Choroid plexus epithelial cell (primary cell): ENCODE measurements around the gene CYS1.
"Not testable (repeated sequence)": the region's sequence is repeated elsewhere in the genome, so short reads cannot be mapped to it uniquely, and the experiment has no call there.

Experiments
- DNase-seq: peaks from one replicate; pipeline ENCODE4 v3.0.0-alpha.2; 2010; ENCODE audit warnings: low read depth
- H3K4me3 ChIP-seq: 2 replicates; pipeline ENCODE4 v1.5.1; 2011; ENCODE audit warnings: low read depth, mild to moderate bottlenecking, control low read depth, low read length, moderate library complexity
- TF ChIP-seq, protein P1 (sequence below): conservative IDR thresholded peaks from 2 replicates; pipeline ENCODE4 v1.5.1; 2011; ENCODE audit warnings: low read depth, mild to moderate bottlenecking, control low read depth, inconsistent platforms, low read length, moderate library complexity

The CYS1 gene

DNA sequence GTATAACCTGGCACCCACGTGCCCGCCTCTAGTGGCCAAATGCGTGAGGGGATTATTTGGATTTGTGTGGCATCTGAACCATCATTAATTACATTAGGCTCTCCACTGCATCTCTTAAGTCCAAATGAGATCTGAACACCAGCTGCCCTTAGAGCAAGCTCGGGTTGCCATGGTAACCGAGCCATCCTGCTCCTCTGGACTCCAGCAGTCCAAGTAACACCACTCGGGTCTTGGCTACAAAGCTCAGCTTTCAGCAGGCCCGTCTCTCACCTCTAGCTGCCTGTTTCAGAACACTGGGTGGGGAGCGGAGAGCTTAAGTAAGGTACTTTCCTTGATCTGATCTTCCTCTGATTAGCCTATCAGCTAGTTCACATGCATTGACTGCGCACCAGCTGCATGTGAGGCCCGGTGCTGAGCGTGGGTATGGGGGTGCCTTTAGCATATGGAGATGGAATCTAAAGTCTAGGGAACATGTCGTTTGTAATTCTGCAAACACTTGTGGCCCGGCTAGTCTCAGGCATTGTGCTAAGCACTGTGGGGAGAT is 14.1 kb upstream of the CYS1 start:
- TF ChIP-seq, protein P1, sequence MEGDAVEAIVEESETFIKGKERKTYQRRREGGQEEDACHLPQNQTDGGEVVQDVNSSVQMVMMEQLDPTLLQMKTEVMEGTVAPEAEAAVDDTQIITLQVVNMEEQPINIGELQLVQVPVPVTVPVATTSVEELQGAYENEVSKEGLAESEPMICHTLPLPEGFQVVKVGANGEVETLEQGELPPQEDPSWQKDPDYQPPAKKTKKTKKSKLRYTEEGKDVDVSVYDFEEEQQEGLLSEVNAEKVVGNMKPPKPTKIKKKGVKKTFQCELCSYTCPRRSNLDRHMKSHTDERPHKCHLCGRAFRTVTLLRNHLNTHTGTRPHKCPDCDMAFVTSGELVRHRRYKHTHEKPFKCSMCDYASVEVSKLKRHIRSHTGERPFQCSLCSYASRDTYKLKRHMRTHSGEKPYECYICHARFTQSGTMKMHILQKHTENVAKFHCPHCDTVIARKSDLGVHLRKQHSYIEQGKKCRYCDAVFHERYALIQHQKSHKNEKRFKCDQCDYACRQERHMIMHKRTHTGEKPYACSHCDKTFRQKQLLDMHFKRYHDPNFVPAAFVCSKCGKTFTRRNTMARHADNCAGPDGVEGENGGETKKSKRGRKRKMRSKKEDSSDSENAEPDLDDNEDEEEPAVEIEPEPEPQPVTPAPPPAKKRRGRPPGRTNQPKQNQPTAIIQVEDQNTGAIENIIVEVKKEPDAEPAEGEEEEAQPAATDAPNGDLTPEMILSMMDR = no peak
- no peak for DNase-seq
- no peak overlapping the region for H3K4me3 ChIP-seq

DNA sequence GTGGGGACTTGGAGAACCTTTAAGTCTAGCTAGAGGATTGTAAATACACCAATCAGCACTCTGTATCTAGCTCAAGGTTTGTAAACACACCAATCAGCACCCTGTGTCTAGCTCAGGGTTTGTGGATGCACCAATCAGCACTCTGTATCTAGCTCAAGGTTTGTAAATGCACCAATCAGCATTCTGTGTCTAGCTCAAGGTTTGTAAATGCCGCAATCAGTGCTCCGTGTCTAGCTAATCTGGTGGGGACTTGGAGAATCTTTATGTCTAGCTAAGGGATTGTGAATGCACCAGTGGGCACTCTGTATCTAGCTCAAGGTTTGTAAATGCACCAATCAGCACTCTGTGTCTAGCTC is 11.7 kb upstream of the CYS1 start:
- DNase-seq, H3K4me3 ChIP-seq: not testable (repeated sequence)

DNA sequence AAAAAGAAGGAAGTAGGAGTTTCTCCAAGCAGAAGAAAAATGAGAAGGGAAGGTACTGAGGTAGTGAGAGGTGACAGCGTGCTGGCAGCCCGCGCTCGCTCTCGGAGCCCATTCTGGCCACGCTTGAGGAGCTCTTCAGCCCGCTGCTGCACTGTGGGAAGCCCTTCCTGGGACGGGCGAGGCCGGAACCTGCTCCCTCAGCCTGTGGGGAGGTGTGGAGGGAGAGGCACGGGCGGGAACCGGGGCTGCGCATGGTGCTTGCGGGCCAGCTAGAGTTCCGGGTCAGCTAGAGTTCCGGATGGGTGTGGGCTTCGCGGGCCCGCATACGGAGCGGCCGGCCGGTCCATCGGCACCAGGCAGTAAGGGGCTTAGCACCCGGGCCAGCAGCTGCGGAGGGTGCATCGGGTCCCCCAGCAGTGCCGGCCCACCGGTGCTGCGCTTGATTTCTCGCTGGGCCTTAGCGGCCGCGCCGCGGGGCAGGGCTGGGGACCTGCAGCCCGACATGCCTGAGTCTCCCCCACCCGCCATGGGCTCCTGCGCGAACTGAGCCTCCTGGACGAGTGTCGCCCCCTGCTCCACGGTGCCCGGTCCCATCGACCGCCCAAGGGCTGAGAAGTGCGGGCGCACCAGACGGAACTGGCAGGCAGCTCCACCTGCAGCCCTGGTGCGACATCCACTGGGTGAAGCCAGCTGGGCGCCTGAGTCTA is 11.1 kb upstream of the CYS1 start:
- TF ChIP-seq, protein P1 = no peak
- no peak overlapping the region for H3K4me3 ChIP-seq
- DNase-seq = no peak

DNA sequence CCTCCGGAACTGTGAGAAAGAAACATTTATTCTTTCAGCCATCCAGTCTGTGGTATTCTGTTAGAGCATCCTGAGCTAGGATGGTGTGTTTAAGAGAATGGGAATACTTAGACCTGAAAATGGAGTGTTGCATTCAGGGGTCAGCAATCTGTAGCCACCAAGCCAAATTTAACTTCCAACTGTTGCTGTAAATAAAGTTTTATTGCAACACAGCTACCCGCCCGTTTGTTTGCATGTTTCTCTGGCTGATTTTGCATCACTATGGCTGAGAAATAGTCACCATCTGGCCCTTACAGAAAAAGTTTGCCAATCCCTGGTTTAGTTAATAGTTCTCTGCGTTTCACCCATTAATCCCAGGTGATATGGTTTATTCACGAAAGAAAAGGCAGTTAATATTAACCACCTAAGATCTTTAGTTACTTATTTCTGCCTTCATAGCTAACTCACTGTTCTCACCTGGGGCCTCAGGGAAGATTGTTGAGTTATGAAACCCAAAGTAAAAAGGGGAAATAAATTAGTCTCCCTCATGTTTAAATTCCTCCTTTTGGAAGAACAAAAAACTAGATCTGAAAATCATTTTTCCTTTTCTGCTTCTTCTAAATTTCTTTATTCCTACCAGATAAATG is 9.5 kb upstream of the CYS1 start:
- TF ChIP-seq, protein P1 = no peak
- H3K4me3 ChIP-seq = no peak overlapping the region
- DNase-seq = no peak

DNA sequence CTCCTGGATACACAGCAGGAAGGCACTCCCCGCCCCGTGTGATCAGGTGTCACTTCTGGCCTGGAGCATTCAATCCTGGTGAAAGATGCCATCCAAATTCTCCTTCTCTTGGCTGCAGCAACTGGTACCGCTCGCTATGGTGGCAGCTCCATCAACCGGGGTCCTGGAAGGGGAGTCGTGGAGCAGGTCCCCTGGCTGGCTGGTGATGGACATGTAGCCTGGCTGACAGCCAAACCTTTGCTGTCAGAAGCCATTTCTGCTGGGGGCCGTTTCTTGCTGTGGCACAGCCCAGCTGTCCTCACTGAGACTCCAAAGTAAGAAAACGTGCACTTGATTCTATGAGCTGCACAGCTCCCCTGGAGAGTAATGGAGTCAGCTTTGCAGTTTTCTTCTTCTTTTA is 7.1 kb upstream of the CYS1 start:
- TF ChIP-seq, protein P1 = no peak
- DNase-seq = no peak
- H3K4me3 ChIP-seq = no peak overlapping the region

DNA sequence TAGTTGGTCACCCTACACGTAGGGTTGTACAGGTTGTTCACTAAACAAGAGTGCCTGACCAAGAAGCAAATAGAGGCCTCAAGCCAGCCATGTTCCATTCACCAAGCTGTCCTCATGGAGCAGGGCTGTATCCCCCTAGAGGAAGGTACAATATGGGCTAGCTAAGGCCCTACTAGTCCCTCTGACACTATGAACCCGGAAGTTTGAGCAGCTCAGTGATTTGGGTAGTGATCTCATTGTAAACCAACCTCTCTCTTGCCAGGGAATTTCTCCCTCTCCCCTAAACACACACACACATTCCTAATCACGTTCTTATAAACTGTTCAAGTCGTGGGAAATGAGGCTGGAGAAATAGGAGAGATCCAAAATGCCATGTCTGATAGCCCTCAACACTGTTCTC is 6.7 kb upstream of the CYS1 start:
- TF ChIP-seq, protein P1 = no peak
- no peak overlapping the region for H3K4me3 ChIP-seq
- no peak for DNase-seq

DNA sequence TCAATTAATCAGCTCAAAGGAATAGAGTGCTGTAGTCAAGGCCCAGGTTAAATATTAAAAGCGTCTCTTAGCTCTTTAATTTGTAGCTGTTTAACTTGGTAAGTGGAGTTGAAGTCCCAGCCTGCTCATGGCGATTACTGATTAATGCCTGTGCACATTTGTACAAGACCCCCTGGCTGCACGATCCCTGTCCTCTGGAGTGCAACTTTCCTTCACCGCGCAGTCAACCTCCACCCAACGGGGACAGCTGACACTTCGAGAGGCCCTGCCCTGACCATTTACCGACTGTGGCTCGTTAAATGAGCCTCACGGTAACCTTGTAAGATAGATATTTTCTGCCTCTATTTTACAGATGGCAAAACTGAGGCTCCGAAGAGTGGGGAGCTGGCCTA is 5.5 kb upstream of the CYS1 start:
- DNase-seq = no peak
- H3K4me3 ChIP-seq = no peak overlapping the region
- TF ChIP-seq, protein P1 = no peak
